D721Med (cell line): ENCODE results near the gene DNPEP.
"Not testable (repeated sequence)": the region's sequence is repeated elsewhere in the genome, so short reads cannot be mapped to it uniquely, and the experiment has no call there.

Source experiments
- DNase-seq: peaks from one replicate; pipeline ENCODE4 v3.0.0; 2011; ENCODE audit warnings: low spot score; ENCODE audit not compliant: insufficient read length
- FAIRE-seq: peaks from 2 replicates; lab custom pipeline; 2011; peaks lifted over from hg19 to GRCh38; lab: Jason Lieb, UNC
- CTCF ChIP-seq: IDR thresholded peaks from 2 replicates; pipeline ENCODE4 v1.5.1; 2012; ENCODE audit warnings: mild to moderate bottlenecking, control low read depth; ENCODE audit not compliant: insufficient read depth; ENCODE audit errors: missing control alignments

The DNPEP gene

GRCh38 chr2:219399716-219400478 is 12.2 kb upstream of the DNPEP start:
- no peak for FAIRE-seq
- no peak for TF ChIP-seq CTCF

GRCh38 chr2:219398721-219399363 is 11.1 kb upstream of the DNPEP start:
- no peak for TF ChIP-seq CTCF
- no peak for FAIRE-seq
- DNase-seq: no peak

More at GRCh38 chr2:219399716-219400478, 12.2 kb upstream of the DNPEP start:
- no peak for DNase-seq

- DNase-seq: no peak
- no peak for FAIRE-seq
- no peak for TF ChIP-seq CTCF
These were observed 9.2 kb upstream of the DNPEP start for GRCh38 chr2:219396863-219397457.

- no peak for TF ChIP-seq CTCF
- DNase-seq: no peak
These were observed 7.9 kb upstream of the DNPEP start for GRCh38 chr2:219395609-219396008.

GRCh38 chr2:219395056-219395455 is 7.3 kb upstream of the DNPEP start:
- not testable (repeated sequence) for DNase-seq, FAIRE-seq

More at GRCh38 chr2:219395609-219396008, 7.9 kb upstream of the DNPEP start:
- no peak for FAIRE-seq

- no peak for FAIRE-seq
- TF ChIP-seq CTCF: no peak
- DNase-seq: no peak
These were observed 5.0 kb upstream of the DNPEP start for GRCh38 chr2:219392754-219393153.

- no peak for DNase-seq
- no peak for FAIRE-seq
- no peak for TF ChIP-seq CTCF
These were observed 1.1 kb upstream of the DNPEP start for GRCh38 chr2:219388907-219389156.
